Hepatocyte (in vitro differentiated cells): ENCODE measurements around the gene UBL3.

Experiments
- CTCF ChIP-seq: fragments of 200-600 bp; sonication (generic); IDR thresholded peaks from 2 replicates; pipeline ENCODE4 v1.5.1; 2016; ENCODE audit warnings: antibody characterized with exemption, mild to moderate bottlenecking; ENCODE audit not compliant: poor library complexity
- EZH2 ChIP-seq: fragments of 200-600 bp; sonication (generic); IDR thresholded peaks from 2 replicates; pipeline ENCODE4 v1.6.1; 2016; ENCODE audit warnings: antibody characterized with exemption, mild to moderate bottlenecking, borderline replicate concordance

GRCh38 chr13:29803221-29803620 lies 47.2 kb downstream of the UBL3 start:
- TF ChIP-seq EZH2 (no peak), CTCF (no peak)
